GM18873 (cell line): ENCODE results near the gene CBX8.
"Not testable (repeated sequence)": the region's sequence is repeated elsewhere in the genome, so short reads cannot be mapped to it uniquely, and the experiment has no call there.

ENCODE experiments used
- ATAC-seq: cut with Tn5 transposase; IDR thresholded peaks from one replicate; pipeline ENCODE4 v1.9.1; 2021; ENCODE audit warnings: mild to moderate bottlenecking, moderate library complexity, moderate number of reproducible peaks; ENCODE audit not compliant: unreplicated experiment, low FRiP score

CBX8 gene

DNA sequence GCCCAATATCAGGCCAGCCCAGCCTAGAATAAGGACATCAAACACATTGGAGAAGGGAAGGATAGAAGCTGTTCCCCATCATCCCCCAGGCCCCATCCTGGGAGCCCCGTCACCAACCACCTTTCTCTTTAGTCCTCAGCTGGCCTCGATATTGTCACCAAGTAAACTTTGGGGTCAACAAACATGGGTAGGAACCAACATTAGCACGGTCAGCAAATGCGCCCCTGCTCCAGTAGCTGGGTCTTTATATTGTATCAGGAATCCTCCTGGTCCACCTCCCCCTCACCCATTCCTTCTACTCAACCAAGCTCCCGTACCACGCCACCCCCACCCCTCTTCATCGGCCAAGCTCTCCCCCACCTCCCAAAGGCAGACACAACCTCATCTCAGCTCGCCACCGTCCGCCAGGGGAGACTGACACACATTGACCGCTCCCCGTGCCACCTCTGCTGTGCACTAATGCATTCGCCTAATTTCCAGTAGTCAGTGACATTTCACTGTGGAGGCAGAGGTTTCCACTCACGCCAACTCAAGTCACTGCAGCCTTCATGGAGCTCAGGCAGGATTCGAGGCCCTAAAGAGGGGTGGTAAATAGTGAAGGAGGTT, 39.6 kb downstream of the CBX8 start:
- no peak for ATAC-seq

DNA sequence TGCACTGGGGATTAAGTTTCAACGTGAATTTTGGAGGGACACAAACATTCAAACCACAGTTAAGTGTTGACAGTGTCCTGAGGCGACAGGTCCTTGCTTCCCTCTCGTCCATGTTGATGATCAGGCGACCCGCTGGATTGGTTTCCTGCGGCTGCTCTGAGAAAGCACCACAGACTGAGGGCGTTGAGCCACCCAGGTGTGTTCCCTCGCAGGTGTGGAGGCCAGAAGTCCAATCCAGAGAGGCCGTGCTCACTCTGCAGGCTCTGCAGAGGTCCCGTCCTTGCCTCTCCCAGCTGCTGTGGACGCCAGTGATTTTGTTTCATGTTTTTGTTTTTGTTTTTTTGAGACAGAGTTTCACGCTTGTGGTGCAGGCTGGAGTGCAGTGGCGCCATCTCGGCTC, 41.3 kb downstream of the CBX8 start:
- ATAC-seq: no peak

DNA sequence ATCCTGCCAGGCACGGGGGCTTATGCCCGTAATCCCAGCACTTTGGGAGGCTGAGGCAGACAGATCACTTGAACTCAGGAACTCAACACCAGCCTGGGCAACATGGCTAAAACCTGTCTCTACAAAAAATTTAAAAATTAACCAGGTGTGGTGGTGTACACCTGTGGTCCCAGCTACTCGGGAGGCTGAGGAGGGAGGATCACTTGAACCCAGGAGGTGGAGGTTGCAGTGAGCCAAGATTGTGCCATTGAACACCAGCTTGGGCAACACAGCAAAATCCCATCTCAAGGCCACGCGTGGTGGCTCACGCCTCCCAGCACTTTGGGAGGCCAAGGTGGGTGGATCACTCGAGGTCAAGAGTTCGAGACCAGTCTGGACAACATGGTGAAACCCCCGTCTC, 42.0 kb downstream of the CBX8 start:
- ATAC-seq: not testable (repeated sequence)

DNA sequence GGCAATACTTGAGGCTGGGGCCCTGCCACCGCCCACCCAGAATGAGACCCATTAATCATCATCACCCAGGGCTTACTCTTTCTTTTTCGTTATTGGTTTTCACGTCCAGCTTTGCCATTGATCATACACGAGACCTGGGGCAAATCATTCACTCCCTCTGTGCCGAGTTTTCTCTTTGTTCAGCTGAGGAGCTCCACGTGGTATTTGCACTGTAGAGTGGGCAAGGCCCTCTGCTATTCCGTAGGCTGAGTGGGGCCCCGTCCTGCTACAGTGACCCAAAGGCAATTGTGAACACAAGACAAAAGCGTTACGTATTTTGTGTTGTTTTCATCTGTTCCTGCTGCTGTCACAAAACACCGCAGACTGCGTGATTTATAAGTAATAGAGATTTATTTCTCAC, 42.5 kb downstream of the CBX8 start:
- no peak for ATAC-seq

DNA sequence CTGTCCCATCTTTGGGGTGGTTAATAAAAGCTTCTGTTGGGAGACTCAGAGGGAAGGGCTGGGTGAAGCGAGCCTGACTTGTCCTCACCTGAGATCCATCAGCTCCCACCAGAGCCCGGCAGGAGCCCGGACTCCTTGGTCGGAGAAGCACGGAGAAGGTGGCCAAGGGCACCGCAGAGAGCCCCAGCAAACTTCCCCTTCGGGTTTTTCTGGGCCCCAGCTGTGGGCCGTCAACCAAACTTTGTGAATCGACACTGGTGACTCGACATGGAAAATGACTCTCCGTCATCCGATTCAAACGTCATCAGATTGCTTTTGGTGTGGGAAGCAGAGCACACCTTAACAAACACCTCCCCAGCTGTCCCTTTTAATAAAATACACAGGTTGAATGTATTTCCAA, 44.7 kb downstream of the CBX8 start:
- no peak for ATAC-seq

DNA sequence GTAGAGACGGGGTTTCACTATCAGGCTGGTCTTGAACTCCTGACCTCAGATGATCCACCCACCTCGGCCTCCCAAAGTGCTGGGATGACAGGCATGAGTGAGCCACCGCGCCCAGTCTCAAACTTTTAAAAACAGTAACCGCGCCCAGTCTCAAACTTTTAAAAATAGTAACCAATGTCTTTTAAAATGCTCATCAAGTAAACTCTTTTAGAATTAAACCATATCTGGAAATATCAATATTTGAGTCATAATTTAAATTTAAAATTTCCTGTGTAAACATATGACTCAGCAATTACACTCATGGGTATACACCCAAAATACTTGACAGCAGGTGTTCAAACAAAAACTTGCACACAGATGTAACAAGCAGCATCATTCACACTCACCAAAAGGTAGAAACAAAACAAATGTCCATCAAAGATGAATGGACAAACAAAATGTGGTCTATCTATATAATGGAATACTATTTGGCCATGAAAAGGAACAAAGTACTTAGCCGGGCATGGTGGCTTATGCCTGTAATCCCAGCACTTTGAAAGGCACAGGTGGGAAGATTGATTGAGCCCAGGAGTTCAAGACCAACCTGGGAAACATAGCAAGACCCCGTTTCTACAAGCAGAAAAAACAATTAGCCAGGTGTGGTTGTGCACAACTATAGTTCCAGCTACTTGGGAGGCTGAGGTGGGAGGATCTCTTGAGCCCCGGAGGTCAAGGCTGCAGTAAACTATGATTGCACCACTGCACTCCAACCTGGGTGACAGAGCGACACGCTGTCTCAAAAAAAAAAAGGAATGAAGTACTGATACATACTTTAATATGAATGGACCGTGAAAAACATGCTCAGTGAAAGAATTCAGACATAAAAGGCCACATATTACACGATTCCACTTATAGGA, 46.0 kb downstream of the CBX8 start:
- ATAC-seq: no peak

DNA sequence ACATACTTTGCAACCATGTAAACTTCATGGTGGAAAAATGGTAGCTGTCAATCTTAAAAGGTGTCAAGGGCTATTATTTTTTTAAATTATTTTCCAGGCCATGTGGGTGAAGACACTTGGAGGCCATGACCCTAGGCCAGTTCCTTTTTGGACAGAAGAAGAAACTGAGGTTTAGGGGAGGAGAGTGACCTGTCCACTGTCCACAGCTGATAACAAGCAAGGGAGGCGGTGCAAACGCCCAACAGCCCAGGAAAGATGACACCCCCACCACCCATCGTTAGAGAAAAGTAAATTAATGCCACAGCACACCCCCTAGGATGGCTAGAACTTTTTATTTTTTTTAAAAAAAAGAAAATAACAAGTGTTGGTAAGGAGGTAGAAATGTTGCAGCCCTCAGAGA, 46.9 kb downstream of the CBX8 start:
- ATAC-seq: no peak

DNA sequence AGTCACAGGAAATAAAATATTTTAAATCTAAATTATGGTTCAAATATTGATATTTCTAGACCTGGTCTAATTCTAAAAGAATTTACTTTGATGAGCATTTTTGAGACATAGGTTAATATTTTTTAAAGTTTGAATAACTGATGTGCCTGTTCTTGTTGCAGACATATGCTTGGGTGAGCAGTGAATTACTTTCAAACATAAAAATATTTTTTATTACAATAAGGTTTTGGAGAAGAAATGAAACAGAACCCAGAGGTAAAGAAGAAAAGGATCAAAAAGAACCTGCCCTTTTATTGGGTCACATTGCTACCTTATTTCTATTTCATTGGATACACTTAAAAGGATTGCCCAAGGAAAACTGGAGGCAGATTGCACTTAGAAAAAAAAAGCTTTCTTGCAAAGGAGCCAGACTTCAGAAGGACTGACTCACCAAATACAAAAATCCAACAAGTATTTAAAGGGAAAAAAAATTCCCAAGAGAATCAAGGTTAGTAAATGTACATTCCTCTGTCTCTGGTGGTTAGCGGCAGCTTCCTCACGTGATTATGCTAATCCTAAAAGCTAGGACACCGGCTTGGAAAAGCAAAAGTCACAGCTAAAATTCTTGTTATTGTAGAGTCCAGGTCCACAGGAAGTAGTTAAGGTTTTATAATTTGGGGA, 47.6 kb downstream of the CBX8 start:
- ATAC-seq: no peak

DNA sequence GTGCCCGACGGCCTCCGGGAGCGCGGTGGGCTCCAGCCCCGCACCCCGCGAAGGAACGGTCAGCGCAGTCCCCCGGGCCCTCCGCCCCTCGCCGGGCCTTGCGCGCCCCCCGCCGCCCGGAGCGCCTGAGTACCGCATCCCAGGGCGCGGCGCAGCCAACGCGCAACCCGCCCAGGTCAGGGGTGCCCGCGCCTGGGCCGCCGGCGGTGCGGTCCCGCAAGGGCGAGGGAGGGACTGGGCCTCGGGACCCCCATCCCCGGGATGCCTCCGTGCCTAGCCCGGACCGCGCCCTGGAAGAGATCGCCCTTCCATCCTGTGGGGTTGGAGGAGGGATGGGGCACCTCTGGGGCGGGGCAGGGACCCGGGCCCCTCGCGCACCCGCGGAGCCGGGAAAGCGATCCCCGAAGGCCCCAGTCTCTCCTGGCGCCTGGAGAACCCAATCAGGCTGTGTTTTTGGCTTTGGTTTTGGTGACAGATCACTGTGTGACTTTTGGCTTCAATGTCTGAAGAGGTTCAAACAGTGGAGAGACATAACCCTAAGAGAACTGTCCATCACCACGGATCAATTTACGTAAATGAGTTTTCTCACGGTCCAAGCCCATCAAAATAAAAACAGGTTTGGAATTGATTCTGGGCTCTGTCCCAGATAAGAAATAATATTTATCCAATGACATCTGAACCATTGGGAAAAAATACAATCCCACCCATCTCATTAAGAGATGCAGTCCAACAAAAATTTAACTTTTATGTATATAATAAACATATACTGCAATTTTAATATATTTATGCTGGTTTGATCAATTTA, 48.4 kb downstream of the CBX8 start:
- ATAC-seq: no peak

DNA sequence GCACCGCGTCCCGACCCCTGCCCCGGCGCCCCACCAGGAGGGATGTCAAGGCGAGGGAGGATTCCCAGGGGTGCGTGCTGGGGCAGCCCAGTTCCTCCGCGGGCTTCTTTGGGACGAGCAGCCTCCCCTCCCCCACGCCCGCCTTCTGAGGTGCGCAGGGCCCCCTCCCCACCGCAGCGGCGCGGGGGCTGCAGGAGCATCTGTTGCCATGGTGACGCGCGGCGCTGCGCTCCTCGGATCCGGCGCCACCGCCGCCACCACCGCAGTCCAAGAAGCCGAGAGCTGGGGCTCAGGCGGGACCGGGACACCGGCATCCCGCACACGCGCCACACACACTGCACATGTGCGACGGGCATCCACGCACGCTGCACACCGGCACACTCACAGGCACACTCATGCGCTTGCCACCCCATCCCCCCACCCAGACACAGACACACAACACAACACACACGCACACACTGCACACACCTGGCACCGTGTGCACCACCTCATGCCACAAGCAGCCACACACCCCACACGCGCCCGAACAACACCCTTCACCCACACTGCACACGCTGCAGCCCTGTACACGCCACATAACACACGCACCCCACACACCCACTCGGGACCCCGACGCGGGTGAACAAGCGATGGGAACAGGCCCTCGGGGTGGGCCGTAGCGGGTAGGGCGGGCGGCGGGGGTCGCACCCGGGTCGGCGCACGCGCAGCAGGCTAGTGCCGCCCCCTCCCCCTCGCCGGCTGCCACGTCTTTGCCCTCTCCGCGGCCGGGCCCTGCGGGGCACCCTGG, 49.2 kb downstream of the CBX8 start:
- no peak for ATAC-seq

DNA sequence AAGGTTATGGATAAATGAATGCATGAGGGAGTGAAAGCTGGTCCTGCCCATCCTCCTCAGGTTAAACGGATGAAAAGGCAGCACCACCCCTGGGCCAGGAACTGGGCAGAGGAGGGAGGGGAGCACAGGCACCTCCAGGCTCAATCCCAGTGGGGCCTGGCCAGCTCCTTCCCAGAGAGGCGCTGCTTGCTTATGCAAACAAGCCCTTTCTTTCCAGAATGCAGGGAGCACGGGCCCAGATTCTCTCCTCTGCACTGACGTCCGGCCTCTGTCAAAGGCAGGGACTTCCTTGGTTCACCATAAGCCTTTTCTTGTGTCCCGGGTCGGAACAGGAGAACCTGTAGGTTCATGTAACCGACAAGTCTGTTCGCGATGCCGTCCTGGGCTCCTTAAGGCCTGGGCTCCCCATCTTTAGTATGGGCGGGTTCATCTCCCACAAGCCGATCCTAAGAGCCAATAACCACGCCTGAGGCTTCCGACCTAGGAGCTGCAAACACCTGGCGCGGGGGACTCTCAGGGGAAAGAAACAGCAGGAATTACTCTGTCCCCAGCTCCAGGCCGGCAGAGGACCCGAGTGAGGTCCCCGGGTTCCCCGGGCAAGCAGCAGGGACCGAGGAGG, 49.9 kb downstream of the CBX8 start:
- no peak for ATAC-seq

DNA sequence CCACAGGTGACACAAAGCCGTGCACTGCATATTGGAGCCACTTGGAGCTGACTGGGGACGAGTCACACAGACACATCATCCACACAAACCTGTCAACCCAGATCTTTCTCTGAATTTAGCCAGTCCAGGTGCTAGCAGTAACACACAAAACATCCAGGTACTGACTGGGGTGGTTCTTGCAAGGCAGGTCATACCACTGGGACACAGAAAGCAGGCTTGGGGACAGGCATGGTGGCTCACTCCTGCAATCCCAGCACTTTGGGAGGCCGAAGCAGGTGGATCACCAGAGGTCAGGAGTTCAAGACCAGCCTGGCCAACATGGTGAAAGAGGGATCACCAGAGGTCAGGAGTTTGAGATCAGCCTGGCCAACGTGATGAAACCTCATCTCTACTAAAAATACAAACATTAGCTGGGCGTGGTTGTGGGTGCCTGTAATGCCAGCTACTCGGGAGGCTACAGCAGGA, 51.2 kb downstream of the CBX8 start:
- no peak for ATAC-seq

DNA sequence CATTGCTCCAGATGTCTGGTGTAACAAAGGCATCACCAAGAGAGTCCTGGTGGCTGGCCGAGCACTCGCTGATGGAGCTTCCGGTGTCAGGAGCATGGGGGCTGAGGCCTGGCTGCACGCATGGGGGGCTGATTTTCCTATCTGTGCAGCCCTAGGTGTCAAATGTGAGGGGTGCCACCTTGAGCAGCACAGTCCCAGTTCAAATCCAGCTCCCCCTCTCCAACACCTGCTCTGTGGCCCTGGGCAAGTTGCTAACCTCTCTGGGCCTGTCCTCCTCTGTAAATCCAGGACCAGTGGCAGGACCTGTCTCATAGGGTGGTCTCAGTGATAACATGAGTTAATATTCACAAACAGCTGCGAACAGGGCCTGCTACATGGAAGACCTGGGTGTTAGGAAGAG, 53.3 kb downstream of the CBX8 start:
- no peak for ATAC-seq

DNA sequence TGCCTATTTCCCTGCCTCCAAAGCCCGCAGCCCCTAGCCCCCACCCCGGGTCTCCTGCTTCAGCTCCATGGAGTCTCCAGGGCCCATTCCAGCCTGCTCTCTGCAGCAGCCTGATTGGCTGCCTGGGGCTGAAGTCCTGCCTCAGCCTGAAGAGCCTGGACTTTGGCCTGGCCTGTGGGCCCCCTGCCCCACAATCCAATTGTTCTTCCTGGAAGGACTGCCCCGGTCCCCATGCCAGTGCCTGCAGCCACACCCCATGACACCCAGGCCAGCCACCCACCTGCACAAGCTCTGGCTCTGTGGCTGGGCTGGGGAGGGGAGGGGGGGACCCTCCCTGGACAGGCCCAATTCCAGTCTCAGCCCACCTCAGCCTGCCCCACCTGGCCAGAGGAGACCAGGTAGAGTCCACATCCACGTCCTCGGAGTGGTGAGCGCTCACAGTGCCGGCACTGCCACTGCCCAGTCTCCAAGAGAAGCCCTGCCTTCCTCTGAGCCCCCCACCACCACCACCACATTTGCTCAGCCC, 53.9 kb downstream of the CBX8 start:
- ATAC-seq: no peak

DNA sequence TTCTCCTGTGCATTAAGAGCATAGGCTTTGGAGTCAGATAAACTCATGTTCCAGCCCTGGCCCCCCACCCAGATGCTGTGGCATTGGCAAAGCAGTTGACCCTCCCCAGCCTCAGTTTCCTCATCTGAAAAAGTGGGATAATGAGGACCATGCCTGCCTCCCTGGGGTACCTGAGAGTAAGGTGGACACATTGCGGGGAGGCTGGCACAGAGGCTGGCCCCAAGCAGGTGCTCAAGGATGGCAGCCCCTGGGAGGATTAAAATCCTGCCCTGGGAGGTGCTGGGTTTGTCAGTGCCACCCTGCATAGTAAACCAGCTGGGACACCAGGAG, 54.3 kb downstream of the CBX8 start:
- no peak for ATAC-seq
